ENCODE measurements around the gene CPOX.
A peak's percentile ranks its signal among the peaks of the same experiment; 100 is the strongest.
"Not testable (repeated sequence)": the region's sequence is repeated elsewhere in the genome, so short reads cannot be mapped to it uniquely, and the experiment has no call there.

Gene CPOX

GRCh38 chr3:98593046-98593936, at the start of gene CPOX:
CPOX (minus strand) TSS chr3:98593611; CDS start chr3:98593504, 107 bp downstream.
- peak within 1 kb of the TSS; percentile 72 for H3K4me3 ChIP-seq (ENCODE audit: low read length)
- TF ChIP-seq, protein P1, sequence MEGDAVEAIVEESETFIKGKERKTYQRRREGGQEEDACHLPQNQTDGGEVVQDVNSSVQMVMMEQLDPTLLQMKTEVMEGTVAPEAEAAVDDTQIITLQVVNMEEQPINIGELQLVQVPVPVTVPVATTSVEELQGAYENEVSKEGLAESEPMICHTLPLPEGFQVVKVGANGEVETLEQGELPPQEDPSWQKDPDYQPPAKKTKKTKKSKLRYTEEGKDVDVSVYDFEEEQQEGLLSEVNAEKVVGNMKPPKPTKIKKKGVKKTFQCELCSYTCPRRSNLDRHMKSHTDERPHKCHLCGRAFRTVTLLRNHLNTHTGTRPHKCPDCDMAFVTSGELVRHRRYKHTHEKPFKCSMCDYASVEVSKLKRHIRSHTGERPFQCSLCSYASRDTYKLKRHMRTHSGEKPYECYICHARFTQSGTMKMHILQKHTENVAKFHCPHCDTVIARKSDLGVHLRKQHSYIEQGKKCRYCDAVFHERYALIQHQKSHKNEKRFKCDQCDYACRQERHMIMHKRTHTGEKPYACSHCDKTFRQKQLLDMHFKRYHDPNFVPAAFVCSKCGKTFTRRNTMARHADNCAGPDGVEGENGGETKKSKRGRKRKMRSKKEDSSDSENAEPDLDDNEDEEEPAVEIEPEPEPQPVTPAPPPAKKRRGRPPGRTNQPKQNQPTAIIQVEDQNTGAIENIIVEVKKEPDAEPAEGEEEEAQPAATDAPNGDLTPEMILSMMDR (IDR thresholded peaks at IDR 0.05; ENCODE audit: insufficient read depth, low read depth, low read length, missing control alignments) = no peak

DNA sequence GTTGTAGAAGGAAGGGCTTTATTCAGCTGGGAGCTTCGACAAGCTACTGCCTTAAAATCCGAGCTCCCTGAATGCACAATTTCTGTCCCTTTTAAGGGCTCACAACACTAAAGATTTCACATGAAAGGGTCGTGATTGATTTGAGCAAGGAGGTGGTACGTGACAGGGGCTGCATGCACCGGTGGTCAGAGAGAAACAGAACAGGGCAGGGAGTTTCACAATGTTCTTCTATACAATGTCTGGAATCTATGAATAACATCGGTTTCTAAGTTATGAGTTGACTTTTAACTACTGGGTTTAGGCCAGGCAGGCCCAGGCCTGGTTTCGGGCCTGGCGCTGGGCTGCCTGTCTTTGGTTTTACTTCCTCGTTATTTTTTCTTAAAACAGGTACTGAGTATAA, 49.4 kb upstream of the CPOX start:
- DNase-seq (ENCODE audit: low read depth); H3K4me3 ChIP-seq (ENCODE audit: low read length): not testable (repeated sequence)

More at GRCh38 chr3:98593046-98593936, at the start of gene CPOX:
- DNase-seq (ENCODE audit: low read depth) = peak; percentile 93

DNA sequence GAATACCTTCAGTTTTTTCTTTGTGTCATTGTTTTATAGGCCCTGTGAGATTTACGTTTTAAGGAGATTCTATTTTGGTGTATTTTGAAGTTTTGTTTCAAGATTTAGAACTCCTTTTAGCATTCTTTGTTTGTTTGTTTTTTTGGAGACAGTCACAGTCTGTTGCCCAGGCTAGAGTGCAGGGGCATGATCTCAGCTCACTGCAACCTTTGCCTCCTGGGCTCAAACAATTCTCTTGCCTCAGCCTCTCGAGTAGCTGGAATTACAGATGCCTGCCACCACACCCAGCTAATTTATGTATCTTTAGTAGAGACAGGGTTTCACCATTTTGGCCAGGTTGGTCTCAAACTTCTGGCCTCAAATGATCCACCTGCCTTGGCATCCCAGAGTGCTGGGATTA, 48.3 kb upstream of the CPOX start:
- not testable (repeated sequence) for H3K4me3 ChIP-seq (ENCODE audit: low read length); DNase-seq (ENCODE audit: low read depth)

DNA sequence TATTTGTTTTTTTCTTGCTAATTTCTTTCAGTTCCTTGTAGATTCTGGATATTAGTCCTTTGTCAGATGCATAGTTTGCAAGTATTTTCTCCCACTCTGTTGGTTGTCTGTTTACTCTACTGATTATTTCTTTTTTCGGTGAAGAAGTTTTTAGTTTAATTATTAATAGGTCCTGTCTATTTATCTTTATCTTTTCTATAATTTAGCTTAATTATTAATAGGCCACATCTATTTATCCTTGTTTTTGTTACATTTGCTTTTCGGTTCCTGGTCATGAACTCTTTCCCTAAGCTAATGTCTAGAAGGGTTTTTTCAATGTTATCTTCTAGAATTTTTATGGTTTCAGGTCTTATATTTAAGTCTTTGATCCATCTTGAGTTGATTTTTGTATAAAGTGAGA, 45.1 kb upstream of the CPOX start:
- not testable (repeated sequence) for DNase-seq (ENCODE audit: low read depth); H3K4me3 ChIP-seq (ENCODE audit: low read length)

DNA sequence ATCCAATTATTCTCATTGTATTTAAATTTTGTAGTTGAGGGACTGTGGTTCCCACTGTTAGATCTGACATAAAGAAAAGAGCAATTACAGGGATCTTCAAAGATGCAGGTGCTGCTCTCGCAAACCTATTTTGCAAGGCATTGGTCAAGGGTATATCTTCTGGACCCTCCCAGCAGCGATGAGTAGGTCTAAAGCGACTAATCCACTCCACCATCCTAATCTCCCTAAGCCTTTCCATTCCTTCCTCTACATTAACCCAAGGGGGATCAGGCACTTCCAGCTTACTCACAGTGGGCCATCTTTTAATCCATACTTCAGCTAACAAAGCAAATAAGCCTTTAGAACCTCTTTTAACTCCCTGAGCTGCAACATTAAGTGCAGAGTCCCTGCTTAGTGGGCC, 37.0 kb upstream of the CPOX start:
- no peak for DNase-seq (ENCODE audit: low read depth)
- TF ChIP-seq, protein P1 (IDR thresholded peaks at IDR 0.05; ENCODE audit: insufficient read depth, low read depth, low read length, missing control alignments) = no peak
- H3K4me3 ChIP-seq (ENCODE audit: low read length) = no peak overlapping the region

GRCh38 chr3:98628317-98628716, 34.9 kb upstream of the CPOX start:
- TF ChIP-seq, protein P1 (IDR thresholded peaks at IDR 0.05; ENCODE audit: insufficient read depth, low read depth, low read length, missing control alignments) = no peak
- DNase-seq (ENCODE audit: low read depth) = no peak
- no peak overlapping the region for H3K4me3 ChIP-seq (ENCODE audit: low read length)

- no peak for DNase-seq (ENCODE audit: low read depth)
- TF ChIP-seq, protein P1 (IDR thresholded peaks at IDR 0.05; ENCODE audit: insufficient read depth, low read depth, low read length, missing control alignments) = no peak
- H3K4me3 ChIP-seq (ENCODE audit: low read length) = no peak overlapping the region
Measured at GRCh38 chr3:98626151-98626550, 32.7 kb upstream of the CPOX start.

DNA sequence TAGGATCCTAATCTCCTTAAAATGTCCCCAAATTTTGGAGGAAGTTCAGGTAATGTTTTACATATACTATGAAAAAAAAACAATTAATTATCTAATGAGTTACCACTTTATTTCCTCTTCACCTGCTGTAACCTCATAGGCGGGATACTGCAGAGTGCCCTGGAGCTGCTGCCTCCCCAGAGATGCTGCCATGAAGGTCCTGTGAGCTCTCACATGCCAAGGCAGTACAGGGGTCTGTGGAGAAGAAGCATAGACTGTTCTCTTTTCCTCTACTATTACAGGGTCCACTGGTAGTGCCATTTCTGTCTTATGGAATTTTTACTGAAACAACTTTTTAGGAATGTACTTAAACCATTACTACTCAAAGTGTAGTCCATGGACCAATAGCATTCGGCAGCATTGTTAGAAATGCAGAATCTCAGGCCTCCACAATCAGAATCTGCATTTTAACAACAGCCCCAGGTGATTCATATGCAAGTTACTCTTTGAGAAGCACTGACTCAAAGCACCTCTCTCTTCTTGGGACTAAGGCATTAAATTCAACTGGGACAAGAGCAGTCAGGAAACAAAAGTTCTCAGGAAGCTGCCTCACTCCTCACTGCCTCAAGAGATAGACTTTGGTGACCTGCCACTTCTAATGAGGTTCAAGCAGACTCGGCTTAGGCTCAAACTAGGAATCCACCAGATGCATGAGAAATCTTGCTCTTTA, 30.3 kb upstream of the CPOX start:
- TF ChIP-seq, protein P1 (IDR thresholded peaks at IDR 0.05; ENCODE audit: insufficient read depth, low read depth, low read length, missing control alignments) = no peak
- H3K4me3 ChIP-seq (ENCODE audit: low read length) = no peak overlapping the region

More for the DNA sequence above, 30.3 kb upstream of the CPOX start:
- no peak for DNase-seq (ENCODE audit: low read depth)
